ENCODE measurements around the gene CPD.
"Not testable (repeated sequence)": the region's sequence is repeated elsewhere in the genome, so short reads cannot be mapped to it uniquely, and the experiment has no call there.

CPD gene

DNA sequence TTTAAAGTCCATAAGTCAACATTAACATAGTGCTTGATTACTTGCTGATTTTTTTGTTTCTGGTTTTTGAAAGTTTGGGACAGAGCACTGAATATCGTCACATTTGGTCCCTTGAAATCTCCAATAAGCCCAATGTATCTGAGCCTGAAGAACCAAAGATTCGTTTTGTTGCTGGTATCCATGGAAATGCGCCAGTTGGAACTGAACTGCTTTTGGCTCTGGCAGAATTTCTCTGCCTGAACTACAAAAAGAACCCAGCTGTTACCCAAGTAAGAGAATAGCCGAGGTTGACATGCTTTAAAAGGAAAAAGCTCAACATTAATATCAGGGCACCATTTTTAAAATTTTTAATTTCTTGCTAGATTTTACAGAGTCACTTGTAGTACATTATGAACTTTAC is 70.8 kb downstream of the CPD start:
- H3K27me3 Mint-ChIP-seq, result no peaks in the 10 kb centered on the region
- H3K27ac Mint-ChIP-seq, result no peak overlapping the region
- peaks cover 19% of the 10 kb centered on the region for H3K9me3 Mint-ChIP-seq
- peaks cover 3% of the 10 kb centered on the region for H3K4me1 Mint-ChIP-seq (ENCODE audit: low read depth)
- intact Hi-C loops (cut with micrococcal nuclease), result no loop called here
- H3K36me3 Mint-ChIP-seq (ENCODE audit: low read depth), result peaks cover 68% of the 10 kb centered on the region
- no peak overlapping the region for H3K4me3 Mint-ChIP-seq

DNA sequence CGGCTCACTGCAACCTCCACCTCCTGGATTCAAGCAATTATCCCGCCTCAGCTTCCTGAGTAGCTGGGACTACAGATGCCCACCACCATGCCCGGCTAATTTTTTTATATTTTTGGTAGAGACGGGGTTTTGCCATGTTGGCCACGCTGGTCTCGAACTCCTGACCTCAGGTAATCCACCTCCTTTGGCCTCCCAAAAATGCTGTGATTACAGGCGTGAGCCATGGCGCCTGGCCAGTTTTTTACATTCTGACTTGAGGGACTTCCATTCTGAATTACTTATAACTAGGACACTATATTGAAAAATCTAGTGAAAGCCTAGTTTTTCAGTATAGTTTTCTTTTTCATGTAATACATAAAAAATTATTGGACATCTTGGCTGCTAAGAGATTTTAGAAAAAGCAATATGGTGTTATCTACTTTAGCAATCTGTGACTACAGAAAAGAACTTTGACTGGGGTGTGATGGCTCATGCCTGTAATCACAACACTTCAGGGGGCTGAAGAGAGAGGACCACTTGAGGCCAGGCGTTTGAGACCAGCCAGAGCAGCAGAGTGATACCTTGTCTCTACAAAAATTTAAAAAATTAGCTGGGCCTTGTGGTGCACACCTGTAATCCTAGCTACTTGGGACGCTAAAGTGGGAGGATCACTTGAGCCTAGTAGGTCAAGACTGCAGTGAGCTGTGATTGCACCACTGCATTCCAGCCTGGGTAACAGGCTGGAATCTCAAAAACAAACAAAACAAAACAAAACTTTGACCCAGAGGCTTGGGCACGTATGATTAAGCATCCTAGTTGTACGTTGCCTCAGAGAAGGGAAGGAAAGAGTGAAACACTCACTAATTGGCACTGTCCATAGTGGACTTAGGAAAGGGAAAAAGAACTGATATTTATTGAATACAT is 71.6 kb downstream of the CPD start:
- Mint-ChIP-seq H3K4me1 (ENCODE audit: low read depth) (peaks cover 5% of the 10 kb centered on the region), H3K36me3 (ENCODE audit: low read depth) (peaks cover 67% of the 10 kb centered on the region), H3K9me3 (peaks cover 25% of the 10 kb centered on the region), H3K4me3 (no peak overlapping the region), H3K27me3 (no peaks in the 10 kb centered on the region), H3K27ac (no peak overlapping the region)
- intact Hi-C loops (cut with micrococcal nuclease), result no loop called here

DNA sequence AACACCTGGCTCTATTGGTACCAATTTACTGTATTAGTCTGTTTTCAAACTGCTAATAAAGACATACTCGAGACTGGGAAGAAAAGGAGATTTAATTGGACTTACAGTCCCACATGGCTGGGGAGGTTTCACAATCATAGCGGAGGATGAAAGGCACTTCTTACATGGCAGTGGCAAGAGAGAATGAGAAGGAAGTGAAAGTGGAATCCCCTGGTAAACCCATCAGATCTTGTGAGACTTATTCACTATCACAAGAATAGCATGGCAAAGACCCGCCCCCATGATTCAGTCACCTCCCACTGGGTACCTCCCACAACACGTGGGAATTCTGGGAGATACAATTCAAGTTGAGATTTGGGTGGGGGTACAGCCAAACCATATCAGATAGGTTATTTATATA is 75.9 kb downstream of the CPD start:
- no peak overlapping the region for H3K4me3 Mint-ChIP-seq
- peaks cover 25% of the 10 kb centered on the region for H3K9me3 Mint-ChIP-seq
- H3K36me3 Mint-ChIP-seq (ENCODE audit: low read depth), result peaks cover 80% of the 10 kb centered on the region
- peaks cover 5% of the 10 kb centered on the region for H3K4me1 Mint-ChIP-seq (ENCODE audit: low read depth)
- intact Hi-C loops (cut with micrococcal nuclease), result no loop called here
- H3K27ac Mint-ChIP-seq, result no peak overlapping the region
- H3K27me3 Mint-ChIP-seq, result no peaks in the 10 kb centered on the region

DNA sequence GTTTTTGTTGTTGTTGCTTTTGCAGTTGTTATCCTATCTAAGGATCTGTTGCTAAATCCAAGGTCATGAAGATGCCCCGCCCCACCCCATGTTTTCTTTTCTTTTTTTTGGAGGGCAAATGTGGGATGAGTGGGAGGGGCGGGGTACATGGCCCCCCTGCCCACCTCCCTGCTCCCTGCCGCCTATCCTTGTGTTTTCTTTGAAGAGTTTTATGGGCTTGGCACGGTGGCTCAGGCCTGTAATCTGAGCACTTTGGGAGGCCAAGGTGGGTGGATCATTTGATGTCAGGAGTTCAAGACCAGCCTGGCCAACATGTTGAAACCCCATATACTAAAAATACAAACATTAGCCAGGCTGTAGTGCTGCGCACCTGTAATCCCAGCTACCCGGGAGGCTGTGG is 79.6 kb downstream of the CPD start:
- no peak overlapping the region for H3K27ac Mint-ChIP-seq
- H3K9me3 Mint-ChIP-seq, result peaks cover 16% of the 10 kb centered on the region
- H3K4me3 Mint-ChIP-seq, result no peak overlapping the region
- intact Hi-C loops (cut with micrococcal nuclease), result no loop called here
- H3K36me3 Mint-ChIP-seq (ENCODE audit: low read depth), result peaks cover 66% of the 10 kb centered on the region
- no peaks in the 10 kb centered on the region for H3K27me3 Mint-ChIP-seq
- peaks cover 12% of the 10 kb centered on the region for H3K4me1 Mint-ChIP-seq (ENCODE audit: low read depth)

DNA sequence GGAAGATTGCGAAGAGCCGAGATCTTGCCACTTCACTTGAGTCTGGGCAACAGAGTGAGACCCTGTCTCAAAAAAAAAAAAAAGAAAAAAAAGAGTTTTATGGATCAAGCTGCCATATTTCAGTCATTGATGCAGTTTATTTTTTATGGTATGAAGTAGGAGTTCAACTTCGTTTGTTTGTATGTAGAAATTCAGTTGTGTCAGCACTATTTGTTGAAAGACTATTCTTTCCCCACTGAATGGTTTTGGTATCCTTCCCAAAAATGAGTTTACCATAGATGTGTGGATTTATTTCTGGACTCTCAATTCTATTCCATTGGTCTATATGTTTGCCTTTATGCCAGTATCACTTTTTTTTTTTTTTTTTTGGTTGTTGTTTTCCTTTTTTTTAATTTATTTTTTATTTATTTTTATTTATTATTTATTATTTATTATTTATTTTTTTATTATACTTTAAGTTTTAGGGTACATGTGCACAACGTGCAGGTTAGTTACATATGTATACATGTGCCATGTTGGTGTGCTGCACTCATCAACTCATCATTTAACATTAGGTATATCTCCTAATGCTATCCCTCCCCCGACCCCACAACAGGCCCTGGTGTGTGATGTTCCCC is 80.2 kb downstream of the CPD start:
- peaks cover 62% of the 10 kb centered on the region for H3K36me3 Mint-ChIP-seq (ENCODE audit: low read depth)

DNA sequence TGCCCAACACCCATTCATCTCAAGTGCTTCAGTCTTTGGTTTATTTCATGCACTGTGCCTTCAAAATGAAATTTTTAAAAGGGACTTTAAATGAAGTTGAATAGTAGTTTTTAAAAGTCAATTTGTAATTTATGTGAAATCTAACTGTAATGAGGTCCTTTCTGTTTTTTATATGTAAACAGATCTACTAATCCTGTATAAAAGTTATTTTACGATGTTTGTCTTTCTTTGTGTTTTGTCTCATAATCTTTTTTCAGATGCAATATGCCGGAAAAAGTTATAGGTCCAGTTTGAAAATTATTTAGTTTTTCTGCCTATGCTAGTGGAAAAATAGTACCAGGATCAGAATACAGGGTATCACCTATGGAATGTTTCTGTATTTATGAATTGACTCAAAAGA is 89.7 kb downstream of the CPD start:
- Mint-ChIP-seq H3K36me3 (ENCODE audit: low read depth) (peaks cover 17% of the 10 kb centered on the region), H3K9me3 (no peaks in the 10 kb centered on the region), H3K4me3 (no peak overlapping the region), H3K4me1 (ENCODE audit: low read depth) (no peaks in the 10 kb centered on the region), H3K27ac (no peak overlapping the region), H3K27me3 (no peaks in the 10 kb centered on the region)
- intact Hi-C loops (cut with micrococcal nuclease), result no loop called here

More for the DNA sequence above, 80.2 kb downstream of the CPD start:
- Mint-ChIP-seq H3K4me1 (ENCODE audit: low read depth) (peaks cover 12% of the 10 kb centered on the region), H3K9me3 (peaks cover 11% of the 10 kb centered on the region)
- H3K27ac Mint-ChIP-seq; H3K27me3 Mint-ChIP-seq; H3K4me3 Mint-ChIP-seq; intact Hi-C loops (cut with micrococcal nuclease): not testable (repeated sequence)

DNA sequence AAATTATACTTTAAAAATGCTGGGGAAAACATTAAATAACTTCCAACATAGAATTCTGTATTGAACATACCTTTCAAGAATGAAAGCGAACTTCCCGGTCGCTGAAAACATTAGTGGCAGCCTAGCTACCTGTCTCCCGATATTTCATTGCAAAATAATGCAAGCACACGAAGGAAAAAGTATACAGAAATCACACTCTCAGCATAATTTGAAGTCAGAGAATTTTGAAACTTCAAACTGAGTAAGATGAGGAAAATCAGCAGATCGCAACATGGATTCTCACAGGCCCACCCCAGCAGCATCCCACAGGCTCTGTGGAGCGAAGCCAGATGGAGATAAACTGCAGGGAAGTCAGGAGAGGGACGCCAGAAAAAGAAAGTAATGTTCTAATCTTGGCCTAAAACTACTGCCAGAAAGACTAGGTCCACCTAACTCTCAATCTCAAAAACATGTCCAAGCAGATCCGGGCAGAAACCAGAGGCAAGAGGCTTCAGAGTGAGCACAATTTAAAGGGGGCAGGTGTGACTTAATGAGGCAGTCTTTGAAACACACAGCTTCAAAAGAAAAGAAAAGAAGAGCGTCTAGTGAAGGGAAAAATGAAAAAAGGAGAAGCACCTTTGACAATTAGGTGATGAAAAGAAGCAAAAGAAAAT is 93.6 kb downstream of the CPD start:
- intact Hi-C loops (cut with micrococcal nuclease), result no loop called here
- H3K4me3 Mint-ChIP-seq, result no peak overlapping the region
- H3K9me3 Mint-ChIP-seq, result no peaks in the 10 kb centered on the region
- no peaks in the 10 kb centered on the region for H3K27me3 Mint-ChIP-seq
- H3K27ac Mint-ChIP-seq, result no peak overlapping the region
- peaks cover 7% of the 10 kb centered on the region for H3K4me1 Mint-ChIP-seq (ENCODE audit: low read depth)
- H3K36me3 Mint-ChIP-seq (ENCODE audit: low read depth), result peaks cover 4% of the 10 kb centered on the region

DNA sequence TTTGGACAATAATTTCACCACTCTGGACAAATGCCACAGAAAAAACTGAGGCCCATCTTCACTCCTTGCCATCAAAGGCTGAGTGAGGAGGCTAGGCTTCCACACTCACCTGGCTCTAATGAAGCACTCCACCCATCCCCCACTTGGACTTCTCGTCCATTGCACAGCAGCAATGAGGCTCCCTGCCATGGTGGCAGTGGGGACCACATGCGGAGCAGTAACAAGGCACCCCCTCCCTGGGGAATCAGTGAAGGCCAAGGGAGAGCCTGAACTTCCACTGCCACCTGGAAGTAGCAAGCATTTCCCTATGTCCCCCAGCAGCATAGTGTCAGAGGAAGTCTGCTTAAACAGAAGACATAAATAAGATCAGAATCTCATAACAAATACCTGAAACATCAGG is 96.5 kb downstream of the CPD start:
- intact Hi-C loops (cut with micrococcal nuclease), result loop anchor here (5.0 kb wide), 2 partner anchors 242 to 347 kb away; partner anchors contain the start of gene CRLF3
- Mint-ChIP-seq H3K36me3 (ENCODE audit: low read depth) (peaks cover 22% of the 10 kb centered on the region), H3K27me3 (no peaks in the 10 kb centered on the region), H3K27ac (no peak overlapping the region), H3K9me3 (no peaks in the 10 kb centered on the region), H3K4me1 (ENCODE audit: low read depth) (peaks cover 7% of the 10 kb centered on the region), H3K4me3 (no peak overlapping the region)

DNA sequence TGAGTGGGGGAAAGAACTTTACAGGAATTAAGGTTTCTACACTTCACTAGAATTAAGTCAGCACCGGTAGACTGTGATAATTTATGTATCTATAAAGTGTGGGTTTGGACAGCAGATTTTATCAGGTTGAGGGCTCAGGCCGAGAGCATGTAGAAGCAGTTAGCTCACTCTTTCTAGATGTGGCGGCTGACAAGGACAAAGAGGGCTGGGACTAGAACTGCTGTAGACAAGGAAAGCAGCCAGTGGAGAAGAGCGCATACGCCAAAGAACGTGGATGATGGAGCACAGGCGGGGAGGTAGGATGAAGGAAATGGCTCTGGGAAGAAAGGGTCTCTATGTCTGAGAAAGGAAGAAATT is 98.0 kb downstream of the CPD start:
- Mint-ChIP-seq H3K4me3 (peak overlapping the region; percentile 88), H3K9me3 (no peaks in the 10 kb centered on the region), H3K27ac (peak overlapping the region; percentile 99), H3K36me3 (ENCODE audit: low read depth) (peaks cover 35% of the 10 kb centered on the region), H3K4me1 (ENCODE audit: low read depth) (peaks cover 7% of the 10 kb centered on the region), H3K27me3 (no peaks in the 10 kb centered on the region)
- intact Hi-C loops (cut with micrococcal nuclease), result loop anchor here (5.0 kb wide), 2 partner anchors 241 to 346 kb away; partner anchors contain the start of gene CRLF3

DNA sequence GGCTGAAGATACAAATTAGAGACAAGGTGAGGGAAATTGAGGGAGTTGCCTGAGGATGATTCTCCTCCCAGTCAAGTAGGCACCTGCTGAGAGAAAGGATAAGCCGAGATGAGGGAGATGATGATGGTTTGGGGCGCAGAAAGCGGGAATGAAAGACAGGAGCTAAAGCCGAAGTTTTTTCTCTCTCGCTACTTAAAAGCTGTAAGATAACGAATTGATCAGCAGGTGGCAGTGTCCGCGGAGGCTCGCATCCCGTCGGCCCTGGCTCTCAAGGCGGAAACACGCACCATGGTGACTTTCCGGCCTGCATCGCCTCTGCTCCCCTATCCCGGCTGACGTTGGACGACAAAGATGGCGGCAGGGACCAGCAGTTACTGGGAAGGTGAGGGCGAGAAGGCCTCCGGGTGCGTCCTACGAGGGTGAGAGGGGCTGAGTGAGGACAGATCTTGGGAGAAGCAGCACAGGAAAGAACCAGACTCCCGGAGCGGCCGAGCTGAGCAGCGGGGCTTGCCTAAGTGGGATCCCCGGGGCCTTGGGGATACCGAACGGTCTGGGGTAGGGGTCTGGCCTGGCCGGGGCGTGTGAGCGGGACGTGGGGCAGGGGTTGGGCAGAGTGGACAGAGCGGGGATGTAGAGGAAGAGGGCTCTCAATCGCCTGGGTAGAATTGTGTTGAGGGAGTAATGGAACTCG is 98.5 kb downstream of the CPD start, which contains the start of gene GOSR1:
TSS of gene GOSR1 (plus strand) at position 326 of the 691 bp plus-strand sequence. CDS start at position 352, 26 bp downstream.
- Mint-ChIP-seq H3K27ac (peak within 1 kb of the TSS; percentile 99), H3K36me3 (ENCODE audit: low read depth) (peaks cover 35% of the 10 kb centered on the region), H3K4me1 (ENCODE audit: low read depth) (peaks cover 7% of the 10 kb centered on the region), H3K27me3 (no peaks in the 10 kb centered on the region), H3K9me3 (no peaks in the 10 kb centered on the region), H3K4me3 (peak within 1 kb of the TSS; percentile 88)
- intact Hi-C loops (cut with micrococcal nuclease), result loop anchor here (5.0 kb wide), 2 partner anchors 240 to 345 kb away; partner anchors contain the start of gene CRLF3

DNA sequence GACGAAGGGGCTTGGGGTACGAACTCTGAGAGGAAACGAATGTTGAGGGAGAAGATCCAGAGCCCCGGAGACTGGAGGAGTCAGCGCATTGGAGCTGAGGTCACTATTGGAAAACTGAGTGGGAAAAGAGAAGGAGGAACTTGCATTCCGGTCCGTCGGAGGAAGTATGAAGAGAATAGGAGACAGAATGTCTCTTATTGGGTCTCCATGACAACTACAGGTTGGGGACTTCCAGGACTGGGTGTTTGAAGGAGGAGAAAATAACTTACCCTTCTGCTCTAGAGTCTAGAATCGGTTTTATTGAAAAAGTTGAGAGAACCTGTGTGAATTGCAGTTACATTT is 99.0 kb downstream of the CPD start:
- H3K4me3 Mint-ChIP-seq, result peak overlapping the region; percentile 88
- peaks cover 7% of the 10 kb centered on the region for H3K4me1 Mint-ChIP-seq (ENCODE audit: low read depth)
- peaks cover 38% of the 10 kb centered on the region for H3K36me3 Mint-ChIP-seq (ENCODE audit: low read depth)
- intact Hi-C loops (cut with micrococcal nuclease), result loop anchor here (5.0 kb wide), 2 partner anchors 240 to 345 kb away; partner anchors contain the start of gene CRLF3
- H3K27ac Mint-ChIP-seq, result peak overlapping the region; percentile 99
- H3K9me3 Mint-ChIP-seq, result no peaks in the 10 kb centered on the region
- no peaks in the 10 kb centered on the region for H3K27me3 Mint-ChIP-seq

DNA sequence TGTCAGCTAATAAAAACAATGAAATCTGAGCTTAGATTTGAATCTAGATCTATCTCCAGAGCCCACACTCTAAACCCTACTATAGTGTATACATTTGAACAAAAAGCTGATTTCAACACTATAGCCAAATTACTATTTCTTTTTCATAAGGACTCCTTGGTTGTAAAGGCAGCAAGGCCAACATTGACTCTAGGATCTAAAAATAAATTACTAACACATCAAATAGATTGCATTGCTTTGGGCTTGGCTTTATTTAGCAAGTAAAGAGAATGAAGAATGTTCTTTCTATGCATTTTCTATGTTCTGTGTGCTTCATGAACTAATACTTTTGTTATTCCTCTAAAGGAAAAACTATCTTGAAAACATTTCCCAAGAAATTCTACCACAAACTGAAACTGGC is 103.8 kb downstream of the CPD start:
- Mint-ChIP-seq H3K36me3 (ENCODE audit: low read depth) (peaks cover 78% of the 10 kb centered on the region), H3K9me3 (no peaks in the 10 kb centered on the region), H3K4me3 (no peak overlapping the region), H3K27ac (no peak overlapping the region), H3K4me1 (ENCODE audit: low read depth) (no peaks in the 10 kb centered on the region), H3K27me3 (no peaks in the 10 kb centered on the region)
- intact Hi-C loops (cut with micrococcal nuclease), result no loop called here

DNA sequence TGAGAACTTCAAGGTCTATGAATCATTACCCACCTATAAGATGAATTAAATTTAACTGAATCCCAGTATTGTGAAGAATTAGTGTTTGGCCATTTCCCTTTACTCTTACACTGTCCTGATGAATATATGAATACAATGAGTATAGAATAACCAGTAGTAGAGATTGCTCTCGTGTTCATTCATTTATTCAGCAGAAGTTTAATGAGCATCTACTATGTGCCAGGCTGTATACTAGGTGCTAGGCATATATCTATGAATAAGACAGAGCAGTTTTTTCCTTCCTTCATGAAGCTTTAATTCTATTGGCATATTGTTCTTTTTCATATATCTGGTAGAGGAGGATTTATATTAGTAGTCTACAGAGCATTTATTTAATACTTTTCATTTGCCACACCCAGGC is 104.4 kb downstream of the CPD start:
- H3K4me1 Mint-ChIP-seq (ENCODE audit: low read depth), result no peaks in the 10 kb centered on the region
- H3K27ac Mint-ChIP-seq, result no peak overlapping the region
- H3K36me3 Mint-ChIP-seq (ENCODE audit: low read depth), result peaks cover 78% of the 10 kb centered on the region
- intact Hi-C loops (cut with micrococcal nuclease), result no loop called here
- no peaks in the 10 kb centered on the region for H3K9me3 Mint-ChIP-seq
- H3K27me3 Mint-ChIP-seq, result no peaks in the 10 kb centered on the region
- no peak overlapping the region for H3K4me3 Mint-ChIP-seq

Data from dendritic cell treated with granulocyte-macrophage colony-stimulating factor and Interleukin-4, amounts not matched to agents 40 ng/mL and 50 ng/mL, for 4 days (primary cell).